MM.1S (cell line): Measurements from ENCODE around the gene FGD2.

Experiments
- CTCF ChIP-seq: fragments of 300-600 bp; sonication (generic); IDR thresholded peaks from 2 replicates; pipeline ENCODE4 v1.5.1; 2016; ENCODE audit warnings: antibody characterized with exemption, low read length, mixed read lengths
- EZH2phosphoT487 ChIP-seq: fragments of 300-600 bp; sonication (generic); IDR thresholded peaks from 2 replicates; pipeline ENCODE4 v1.6.1; 2018; ENCODE audit warnings: antibody characterized with exemption, low read length

GRCh38 chr6:37050854-37051137 lies 45.3 kb downstream of the FGD2 start:
- TF ChIP-seq CTCF (no peak), EZH2phosphoT487 (no peak)
